GM12878 (cell line): ENCODE results near the gene NECAB2.
"Not testable (repeated sequence)": the region's sequence is repeated elsewhere in the genome, so short reads cannot be mapped to it uniquely, and the experiment has no call there.

Experiments
- EZH2 ChIP-seq: IDR thresholded peaks from 2 replicates; pipeline ENCODE4 v1.6.1; 2012; ENCODE audit warnings: low read depth, mild to moderate bottlenecking, control low read depth, inconsistent platforms, low read length, borderline replicate concordance; ENCODE audit not compliant: control insufficient read depth
- KDM1A ChIP-seq: fragments of 200-600 bp; sonication (generic); IDR thresholded peaks from 2 replicates; pipeline ENCODE4 v1.6.1; 2016; ENCODE audit warnings: borderline replicate concordance
- TF ChIP-seq, protein P1 (sequence below), 3 experiments: IDR thresholded peaks in 2 of 3; conservative IDR thresholded peaks in 1 of 3; 2 replicates each; pipeline ENCODE4 v1.5.1; 2011; ENCODE audit warnings: low read depth in 3 of 3, low read length in 3 of 3, mild to moderate bottlenecking in 3 of 3, control low read depth in 2 of 3, moderate library complexity in 2 of 3, inconsistent platforms in 1 of 3, mixed read lengths in 1 of 3; ENCODE audit not compliant: control insufficient read depth in 2 of 3, insufficient read depth in 1 of 3; ENCODE audit errors: extremely low read depth in 1 of 3

- not testable (repeated sequence) for TF ChIP-seq KDM1A, EZH2
- TF ChIP-seq, protein P1, sequence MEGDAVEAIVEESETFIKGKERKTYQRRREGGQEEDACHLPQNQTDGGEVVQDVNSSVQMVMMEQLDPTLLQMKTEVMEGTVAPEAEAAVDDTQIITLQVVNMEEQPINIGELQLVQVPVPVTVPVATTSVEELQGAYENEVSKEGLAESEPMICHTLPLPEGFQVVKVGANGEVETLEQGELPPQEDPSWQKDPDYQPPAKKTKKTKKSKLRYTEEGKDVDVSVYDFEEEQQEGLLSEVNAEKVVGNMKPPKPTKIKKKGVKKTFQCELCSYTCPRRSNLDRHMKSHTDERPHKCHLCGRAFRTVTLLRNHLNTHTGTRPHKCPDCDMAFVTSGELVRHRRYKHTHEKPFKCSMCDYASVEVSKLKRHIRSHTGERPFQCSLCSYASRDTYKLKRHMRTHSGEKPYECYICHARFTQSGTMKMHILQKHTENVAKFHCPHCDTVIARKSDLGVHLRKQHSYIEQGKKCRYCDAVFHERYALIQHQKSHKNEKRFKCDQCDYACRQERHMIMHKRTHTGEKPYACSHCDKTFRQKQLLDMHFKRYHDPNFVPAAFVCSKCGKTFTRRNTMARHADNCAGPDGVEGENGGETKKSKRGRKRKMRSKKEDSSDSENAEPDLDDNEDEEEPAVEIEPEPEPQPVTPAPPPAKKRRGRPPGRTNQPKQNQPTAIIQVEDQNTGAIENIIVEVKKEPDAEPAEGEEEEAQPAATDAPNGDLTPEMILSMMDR (IDR thresholded peaks at IDR 0.05 in 2 of 3, conservative IDR thresholded peaks at IDR 0.05 in 1 of 3; ENCODE audit: control insufficient read depth in 2 of 3, extremely low read depth in 1 of 3, insufficient read depth in 1 of 3, low read depth in 3 of 3, low read length in 3 of 3): not testable (repeated sequence)
These were observed 17.1 kb upstream of the NECAB2 start for GRCh38 chr16:83950862-83951399.
